Putamen (tissue), 1 donor: ENCODE measurements around the gene APOBEC3B.
"Not testable (repeated sequence)": the region's sequence is repeated elsewhere in the genome, so short reads cannot be mapped to it uniquely, and the experiment has no call there.

Experiments used
- DNase-seq: peaks from one replicate; pipeline ENCODE4 v3.0.0-alpha.2; 2016; ENCODE audit warnings: low spot score

Gene APOBEC3B

DNA sequence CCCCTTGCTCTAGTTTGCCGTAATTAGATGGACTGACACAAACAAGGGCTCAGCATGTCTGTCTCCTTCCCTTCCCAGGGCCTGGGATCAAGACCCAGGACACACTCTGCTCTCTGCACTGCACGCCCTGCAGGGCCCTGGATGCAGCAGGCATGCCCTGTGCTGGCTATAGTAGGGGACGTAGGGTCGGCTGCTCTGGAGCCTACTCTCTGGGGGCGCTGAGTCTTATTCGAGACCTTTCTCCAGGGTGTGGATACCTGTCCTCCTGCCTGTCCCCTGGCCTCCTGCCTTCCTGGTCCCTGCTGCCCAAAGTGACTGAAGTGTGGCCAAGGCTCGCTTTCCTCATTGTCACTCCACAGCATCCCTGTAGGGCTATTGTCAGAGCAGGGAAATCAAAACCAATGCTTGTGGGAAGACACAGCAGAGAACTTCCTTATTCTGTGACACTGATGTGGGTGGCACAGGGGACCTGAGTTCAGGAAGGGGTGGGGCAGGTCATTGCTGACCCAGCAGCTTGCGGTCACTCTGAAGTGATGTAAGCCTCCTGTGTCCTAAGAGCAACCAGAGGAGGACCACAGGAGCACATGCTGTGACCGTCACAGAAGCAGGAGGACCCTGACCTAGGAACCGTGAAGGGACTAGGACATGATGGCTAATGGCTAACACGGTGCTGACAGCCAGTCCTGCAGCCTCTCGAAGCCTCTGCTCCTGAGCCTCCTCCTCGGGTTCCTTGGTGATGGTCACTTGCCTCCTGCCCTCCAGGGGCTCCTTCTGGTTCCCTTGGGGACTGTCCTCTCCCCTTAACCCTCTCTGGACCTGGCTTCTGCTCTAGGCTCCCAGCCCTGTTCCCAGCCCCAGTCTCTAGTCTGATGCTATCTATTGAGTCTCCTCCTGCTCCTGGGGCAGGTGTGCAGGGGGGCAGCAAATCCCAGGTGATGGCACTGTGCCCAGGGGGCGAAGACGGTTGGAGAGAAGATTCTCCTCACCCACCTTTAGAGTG lies 14.4 kb upstream of the APOBEC3B start:
- DNase-seq: no peak

DNA sequence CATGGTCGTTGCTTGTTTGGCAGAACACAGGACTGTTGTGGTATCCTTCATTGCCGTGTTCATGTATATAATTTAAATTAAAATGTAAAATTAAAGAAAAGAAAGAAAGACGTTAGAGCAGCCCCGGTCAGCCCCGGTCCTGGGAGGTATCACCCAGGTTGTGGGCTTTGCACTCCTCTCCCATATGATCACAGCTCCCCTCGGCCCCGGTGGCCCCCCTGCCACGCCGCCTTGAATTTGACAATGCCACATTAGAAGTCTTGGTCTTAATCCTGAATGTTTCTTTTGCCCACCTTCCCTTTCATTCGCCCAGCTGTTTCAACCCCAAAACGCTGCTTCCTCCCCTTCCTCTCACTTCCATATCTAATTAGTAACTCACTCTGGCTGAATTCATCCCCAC lies 13.3 kb upstream of the APOBEC3B start:
- DNase-seq: no peak

- DNase-seq: no peak
Observed at GRCh38 chr22:38970551-38970950, 11.6 kb upstream of the APOBEC3B start.

DNA sequence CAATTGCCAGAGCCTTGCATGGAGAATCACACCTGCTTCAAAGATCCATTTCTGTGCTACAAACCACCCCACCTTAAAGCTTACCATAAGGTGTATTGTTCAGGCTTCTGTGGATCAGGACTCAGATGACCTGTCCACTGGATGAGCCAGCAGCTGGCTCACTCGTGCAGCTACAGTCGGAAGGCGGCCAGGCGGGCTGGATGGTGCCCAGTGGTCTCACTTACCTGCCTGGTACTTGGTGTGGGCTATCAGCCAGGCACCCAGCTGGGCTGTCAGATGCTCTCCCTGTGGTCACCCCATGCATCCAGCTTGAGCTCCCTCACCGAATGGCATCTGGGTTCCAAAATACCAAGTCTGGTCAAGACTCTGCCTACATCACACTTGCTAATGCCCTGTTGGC lies 10.9 kb upstream of the APOBEC3B start:
- DNase-seq: no peak

- DNase-seq: no peak
Observed at GRCh38 chr22:38971791-38972190, 10.4 kb upstream of the APOBEC3B start.

DNA sequence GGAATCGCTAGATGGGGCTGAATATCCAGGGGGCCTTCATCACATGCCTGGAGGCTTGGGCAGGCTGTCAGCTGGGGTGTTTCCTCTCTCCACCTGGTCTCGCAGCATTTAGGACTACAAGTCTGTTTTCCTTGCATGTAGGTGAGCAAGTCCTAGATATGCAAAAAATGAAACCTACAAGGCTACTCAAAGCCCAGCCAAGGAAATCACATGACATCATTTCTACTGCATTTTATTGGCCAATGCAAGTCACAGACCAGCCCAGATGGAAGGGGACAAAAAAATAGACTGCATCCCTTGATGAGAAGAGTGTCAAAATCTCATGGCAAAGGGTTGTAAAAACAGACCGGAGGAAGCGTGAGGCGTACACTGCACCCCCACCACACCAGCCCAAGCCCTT lies 9.6 kb upstream of the APOBEC3B start:
- DNase-seq: no peak

DNA sequence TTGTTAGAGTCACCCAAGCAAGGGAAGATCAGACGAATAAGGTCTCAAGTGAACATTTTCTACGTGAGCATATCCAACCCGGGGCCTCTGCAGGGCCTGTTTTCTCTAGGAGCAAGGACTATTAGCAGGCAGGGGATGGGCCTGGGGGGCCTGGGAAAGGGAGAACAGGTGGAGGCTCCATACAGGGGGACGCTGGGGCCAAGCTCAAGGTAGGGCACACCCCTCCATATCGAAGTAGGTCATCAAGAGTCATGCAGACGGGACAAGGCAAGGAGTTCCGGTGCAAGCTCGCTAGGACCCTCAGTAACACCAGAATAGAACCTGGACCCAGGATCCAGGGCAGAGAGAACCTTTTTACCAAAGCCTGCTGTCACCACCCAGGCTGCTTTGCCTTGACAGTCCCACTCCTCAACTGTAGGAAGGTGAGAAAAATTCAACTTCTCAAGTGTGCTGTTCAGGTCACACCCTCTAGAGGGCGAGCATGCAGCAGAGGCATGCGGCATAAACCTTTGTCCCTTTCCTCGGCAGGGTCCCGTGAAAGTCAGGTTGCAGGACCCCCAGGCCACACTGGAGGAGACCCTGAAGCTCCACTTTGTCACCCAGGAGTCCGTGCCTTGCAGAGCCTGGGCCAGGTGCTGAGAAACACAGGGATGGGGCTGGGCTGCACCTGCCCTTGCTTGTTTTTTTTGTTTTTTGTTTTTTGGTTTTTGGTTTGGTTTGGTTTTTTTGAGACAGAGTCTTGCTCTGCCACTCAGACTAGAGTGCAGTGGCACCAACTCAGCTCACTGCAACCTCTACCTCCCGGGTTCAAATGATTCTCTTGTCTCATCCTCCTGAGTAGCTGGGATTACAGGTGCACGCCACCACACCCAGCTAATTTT lies 8.6 kb upstream of the APOBEC3B start:
- no peak for DNase-seq

DNA sequence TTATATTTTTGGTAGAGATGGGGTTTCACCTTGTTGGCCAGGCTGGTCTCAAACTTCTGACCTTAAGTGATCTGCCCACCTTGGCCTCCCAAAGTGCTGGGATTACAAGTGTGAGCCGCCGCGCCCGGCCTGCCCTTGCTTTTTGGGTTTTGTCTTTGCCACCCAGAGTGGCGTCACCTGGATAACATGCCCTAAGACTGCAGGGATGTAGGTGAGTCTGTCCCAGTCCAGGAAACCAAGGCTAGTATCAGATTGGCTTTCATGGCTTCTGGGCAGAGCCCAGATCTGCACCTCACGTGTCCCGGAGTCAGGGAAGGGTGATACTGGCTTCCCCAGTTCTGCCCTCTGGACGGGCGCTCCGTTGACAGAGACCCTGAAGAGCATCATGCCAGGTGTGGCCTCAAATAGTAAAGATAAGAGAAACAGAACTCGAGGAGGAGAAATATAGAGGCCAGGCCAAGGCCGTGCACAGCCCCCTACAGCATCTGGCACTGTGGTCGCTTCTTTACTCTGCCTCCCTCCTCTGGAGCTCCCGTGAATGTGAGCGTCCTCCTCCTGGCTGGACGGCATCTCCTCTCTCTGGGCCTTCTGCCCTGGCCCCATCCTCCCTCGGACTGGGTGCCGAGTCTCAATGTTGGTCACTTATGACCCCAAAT lies 7.8 kb upstream of the APOBEC3B start:
- DNase-seq: no peak

GRCh38 chr22:38974826-38975175 lies 7.3 kb upstream of the APOBEC3B start:
- no peak for DNase-seq

- not testable (repeated sequence) for DNase-seq
Observed at GRCh38 chr22:38977289-38977688, 4.9 kb upstream of the APOBEC3B start.

DNA sequence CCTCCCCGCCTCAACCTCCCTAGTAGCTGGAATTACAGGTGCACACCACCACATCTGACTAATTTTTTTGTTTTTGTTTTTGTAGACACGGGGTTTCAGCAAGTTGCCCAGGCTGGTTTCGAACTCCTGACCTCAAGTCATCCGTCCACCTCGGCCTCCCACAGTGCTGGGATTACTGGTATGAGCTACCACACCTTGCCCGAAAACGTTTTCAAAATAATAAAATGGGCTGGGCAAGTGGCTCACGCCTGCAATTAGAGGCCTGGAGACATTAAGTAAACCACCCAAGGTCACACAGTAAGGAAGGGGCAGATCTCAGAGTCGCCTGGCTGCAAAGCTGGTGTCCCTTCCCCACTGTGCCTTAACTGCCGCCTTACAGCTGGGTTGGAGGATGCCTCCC lies 1.6 kb upstream of the APOBEC3B start:
- DNase-seq: not testable (repeated sequence)

DNA sequence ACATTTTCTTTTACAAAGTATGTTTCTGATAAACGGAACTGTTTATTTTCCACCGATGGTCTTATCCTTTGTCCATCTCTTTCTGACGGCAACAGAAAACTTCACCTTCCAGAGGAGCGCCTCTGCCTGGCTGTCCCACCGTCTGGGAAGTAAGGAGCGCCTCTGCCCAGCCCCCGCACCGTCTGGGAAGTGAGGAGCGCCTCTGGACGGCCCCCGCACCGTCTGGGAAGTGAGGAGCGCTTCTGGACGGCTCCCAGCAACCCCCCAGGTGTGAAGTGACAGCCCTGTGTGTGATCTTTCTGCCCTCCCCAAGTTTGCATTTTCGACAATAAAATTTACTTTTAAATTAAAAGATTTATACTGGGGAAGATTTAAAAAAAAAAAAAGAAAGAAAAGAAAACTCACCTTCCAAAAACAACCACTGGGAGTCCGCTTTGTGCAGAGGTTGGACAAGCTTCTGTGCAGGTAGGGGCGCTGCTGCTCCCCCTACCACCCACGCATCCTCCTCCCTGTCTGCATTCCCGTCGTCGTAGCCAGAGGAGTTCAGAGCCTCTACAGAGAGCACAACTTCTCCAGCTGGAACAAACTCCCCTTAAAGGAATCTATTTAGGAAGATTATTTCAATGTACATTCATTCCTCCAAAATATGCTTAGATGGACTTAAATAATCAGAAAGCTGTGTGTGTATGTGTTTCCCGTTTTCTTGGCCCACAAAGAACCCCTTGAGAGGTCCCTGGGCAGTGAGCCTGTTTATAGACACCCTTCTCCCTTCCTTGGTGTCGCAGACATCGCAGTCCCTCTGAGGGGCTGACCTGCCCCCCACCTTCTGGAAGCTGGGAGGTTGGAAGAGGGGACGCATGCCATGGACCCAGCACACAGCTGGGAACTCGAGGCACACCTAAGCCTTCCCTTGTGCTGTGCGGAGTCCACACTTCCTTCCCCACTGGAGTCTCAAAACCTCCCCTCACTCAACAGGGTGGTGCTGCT lies 849 bp upstream of the APOBEC3B start:
- DNase-seq: no peak

GRCh38 chr22:38984224-38984623 lies 2.1 kb downstream of the APOBEC3B start:
- no peak for DNase-seq

GRCh38 chr22:38984784-38985757 lies 2.9 kb downstream of the APOBEC3B start:
- not testable (repeated sequence) for DNase-seq

DNA sequence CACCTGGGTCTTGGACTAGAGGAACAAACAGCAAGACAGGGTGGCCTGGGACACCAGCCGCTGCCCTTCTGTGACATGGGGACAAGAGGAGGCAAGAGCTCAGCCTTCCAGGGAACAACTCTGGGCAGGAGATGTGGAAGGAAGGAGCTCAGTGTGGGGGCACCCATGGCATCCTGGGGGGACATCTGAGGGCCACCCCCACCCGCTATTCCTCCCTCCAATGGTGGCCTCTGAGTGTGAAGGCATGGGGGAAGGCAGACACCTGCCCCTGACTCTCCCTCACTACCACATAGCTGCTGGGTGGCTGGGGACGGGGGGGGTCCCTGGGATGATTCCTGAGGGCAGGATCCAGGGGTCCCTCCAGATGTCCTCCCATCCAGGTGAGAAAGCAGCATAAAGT lies 4.5 kb downstream of the APOBEC3B start:
- DNase-seq: no peak

DNA sequence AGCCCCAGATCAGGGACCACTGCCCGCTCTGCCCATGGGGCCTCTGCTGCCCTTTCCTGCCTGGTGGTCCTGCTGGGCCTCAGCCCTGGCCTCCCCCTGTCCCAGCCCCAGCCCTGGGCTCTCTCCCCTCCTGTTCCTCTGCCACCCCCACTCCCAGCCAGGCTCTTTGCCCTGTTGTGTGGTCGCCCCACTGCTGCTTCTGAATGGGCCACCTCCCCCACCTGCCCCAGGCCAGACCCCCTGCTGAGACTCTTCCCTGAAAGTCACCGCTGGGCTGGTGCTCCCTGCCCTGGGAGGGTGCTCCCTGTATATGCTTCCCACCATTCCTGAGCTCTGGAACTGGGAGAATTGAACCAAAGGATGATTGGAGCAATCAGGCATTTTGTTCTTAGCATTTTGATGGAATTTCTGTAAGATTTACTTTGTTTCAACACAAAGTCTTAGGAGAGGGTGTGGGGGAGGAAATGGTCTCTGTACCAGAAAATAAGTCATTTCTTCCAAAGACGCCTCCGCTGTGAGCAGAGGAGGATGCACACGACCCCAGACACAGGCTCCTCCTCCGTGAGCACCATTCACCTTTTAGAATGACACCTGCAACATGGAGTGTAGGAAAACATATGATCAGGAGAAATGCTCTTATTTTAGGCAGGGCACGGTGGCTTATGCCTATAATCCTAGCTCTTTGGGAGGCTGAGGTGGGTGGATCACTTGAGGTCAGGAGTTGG lies 5.2 kb downstream of the APOBEC3B start:
- DNase-seq: no peak

DNA sequence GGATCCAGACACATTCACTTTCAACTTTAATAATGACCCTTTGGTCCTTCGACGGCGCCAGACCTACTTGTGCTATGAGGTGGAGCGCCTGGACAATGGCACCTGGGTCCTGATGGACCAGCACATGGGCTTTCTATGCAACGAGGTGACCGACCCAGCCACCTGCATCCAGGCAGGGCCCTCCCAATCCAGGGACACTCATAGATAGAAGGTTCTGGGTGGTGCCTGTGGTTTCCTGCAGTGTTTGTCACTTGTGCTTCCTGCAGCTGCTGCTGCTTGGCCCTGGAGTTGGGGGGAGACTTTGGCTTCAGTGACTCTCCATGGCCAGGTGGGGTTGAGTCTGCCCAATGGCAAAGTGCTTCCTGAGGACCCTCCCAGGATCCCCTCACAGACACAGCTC lies 7.3 kb downstream of the APOBEC3B start:
- no peak for DNase-seq

- DNase-seq: not testable (repeated sequence)
Observed at GRCh38 chr22:38992871-38993371, 10.8 kb downstream of the APOBEC3B start.

DNA sequence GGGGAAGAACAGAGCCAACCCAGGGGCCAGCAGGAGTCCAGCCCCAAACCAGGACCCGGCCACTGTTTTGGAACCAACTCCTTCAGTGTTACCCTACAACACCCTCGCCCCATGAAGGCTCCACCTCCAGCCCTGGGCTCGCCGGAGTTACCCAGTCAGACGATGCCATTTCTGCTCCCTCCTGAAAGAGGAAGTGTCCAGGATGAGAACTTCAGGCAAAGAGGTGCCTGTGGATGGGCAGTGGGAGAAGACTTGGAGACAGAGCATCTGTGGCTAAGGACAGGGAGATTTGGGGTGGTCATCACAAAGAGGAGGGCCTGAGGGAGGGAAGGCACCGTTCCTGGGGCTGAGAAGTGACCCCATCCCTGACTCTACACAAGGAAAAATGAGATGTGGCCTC lies 14.0 kb downstream of the APOBEC3B start:
- DNase-seq: no peak
